Embryonic facial prominence (tissue), 1 donor: ENCODE measurements around the gene FCRL3.

Experiments
- DNase-seq: peaks from one replicate; pipeline ENCODE4 v3.0.0-alpha.2; 2016; ENCODE audit errors: extremely low spot score

FCRL3 gene

GRCh38 chr1:157682710-157683437, 17.7 kb downstream of the FCRL3 start:
- DNase-seq, result no peak

GRCh38 chr1:157678721-157679120, 21.8 kb downstream of the FCRL3 start:
- DNase-seq, result no peak

GRCh38 chr1:157673008-157673407, 27.6 kb downstream of the FCRL3 start:
- DNase-seq, result no peak

- no peak for DNase-seq
These were observed 28.7 kb downstream of the FCRL3 start for GRCh38 chr1:157671895-157672294.

GRCh38 chr1:157659576-157660247, 40.9 kb downstream of the FCRL3 start:
- no peak for DNase-seq

- no peak for DNase-seq
These were observed 42.0 kb downstream of the FCRL3 start for GRCh38 chr1:157658571-157658970.

- DNase-seq, result no peak
These were observed 47.1 kb downstream of the FCRL3 start for GRCh38 chr1:157653494-157653873.

- DNase-seq, result no peak
These were observed 47.6 kb downstream of the FCRL3 start for GRCh38 chr1:157652859-157653493.

- DNase-seq, result no peak
These were observed 52.3 kb downstream of the FCRL3 start for GRCh38 chr1:157648317-157648716.

- DNase-seq, result no peak
These were observed 54.4 kb downstream of the FCRL3 start for GRCh38 chr1:157646144-157646543.

- DNase-seq, result no peak
These were observed 59.4 kb downstream of the FCRL3 start for GRCh38 chr1:157641177-157641576.

- DNase-seq, result no peak
These were observed 60.8 kb downstream of the FCRL3 start for GRCh38 chr1:157639800-157640199.

- no peak for DNase-seq
These were observed 71.8 kb downstream of the FCRL3 start for GRCh38 chr1:157628773-157629172.
